Measurements from ENCODE around the gene POSTN. TPM values are rescaled to one million over a fixed set of nuclear protein-coding genes. Genes with fewer than 3 reads are reported as not detected.

The POSTN gene
- total and polyA plus RNA-seq, 4 experiments from 2014 or later: not detected

DNA sequence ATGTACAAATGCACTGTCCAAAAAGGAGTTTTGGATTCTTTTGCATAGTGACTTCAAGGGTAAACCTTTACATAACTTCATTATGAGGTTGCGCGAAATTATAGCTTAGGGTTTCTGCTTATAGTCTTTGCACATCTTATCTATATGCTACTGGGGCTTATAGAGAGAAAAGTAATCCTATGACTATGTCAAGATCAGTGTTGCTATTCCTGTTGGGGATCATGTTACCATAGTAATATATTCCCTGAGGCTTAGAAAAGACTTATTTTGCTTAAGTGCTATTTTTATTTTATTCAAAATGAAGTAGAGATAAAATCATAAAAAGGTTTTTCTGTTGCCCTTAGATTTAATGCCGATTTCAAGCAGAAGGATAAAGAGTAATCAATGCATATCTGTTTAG, 14.7 kb upstream of the POSTN start:
- no peak for DNase-seq
- Mint-ChIP-seq H3K27me3 (no peaks in the 10 kb centered on the region), H3K4me3 (no peak overlapping the region), H3K27ac (no peak overlapping the region), H3K4me1 (no peaks in the 10 kb centered on the region), H3K36me3 (no peaks in the 10 kb centered on the region), H3K9me3 (peaks cover 0 to 3% (median 0%) of the 10 kb centered on the region in 8 donors)
- Histone ChIP-seq H3K9me3 (ENCODE audit: control insufficient read depth in 1 of 2, low read length in 2 of 2) (no peaks in the 10 kb centered on the region), H3K27ac (ENCODE audit: low read depth, low read length) (no peak overlapping the region), H3K4me1 (ENCODE audit: insufficient read depth, low read length) (no peaks in the 10 kb centered on the region), H3K36me3 (ENCODE audit: insufficient read depth, low read length) (no peaks in the 10 kb centered on the region), H3K4me3 (ENCODE audit: low read length in 2 of 2) (no peak overlapping the region), H3K27me3 (ENCODE audit: insufficient read depth, low read length) (no peaks in the 10 kb centered on the region)
- intact Hi-C loops (cut with micrococcal nuclease): no loop called here
- ChIA-PET POLR2A (ENCODE audit: partially characterized antibody) (no interaction called here), CTCF (ENCODE audit: partially characterized antibody) (no interaction called here)

DNA sequence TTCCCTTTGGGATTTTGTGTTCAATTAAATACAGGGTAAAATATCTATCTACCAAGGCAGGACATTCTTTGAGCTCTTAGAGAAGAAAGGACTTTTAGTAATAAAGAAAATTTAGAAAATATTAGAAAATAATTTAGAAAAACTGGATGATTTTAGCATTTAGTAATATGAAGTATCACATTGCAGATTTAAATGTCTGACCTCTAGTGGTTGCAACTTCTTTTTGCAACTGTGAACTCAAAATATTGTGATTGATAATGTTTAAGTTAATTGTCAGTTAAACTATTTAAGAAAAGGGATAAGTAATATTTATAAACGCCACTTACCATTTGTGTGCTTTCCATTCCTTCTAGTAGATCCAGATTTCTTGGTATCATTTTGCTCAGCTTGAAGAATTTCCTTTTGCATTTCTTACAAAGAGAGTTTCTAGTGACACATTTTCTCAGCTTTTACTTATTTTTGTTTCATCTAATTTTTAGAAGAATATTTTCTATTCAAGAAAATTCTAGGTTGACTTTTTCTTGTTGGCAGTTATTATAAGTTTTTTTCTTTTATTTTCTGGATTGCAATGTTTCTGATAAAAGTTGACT, 10.3 kb upstream of the POSTN start:
- DNase-seq: no peak
- intact Hi-C loops (cut with micrococcal nuclease): no loop called here
- no peaks in the 10 kb centered on the region for H3K9me3 ChIP-seq (ENCODE audit: control insufficient read depth in 1 of 2, low read length in 2 of 2)
- Mint-ChIP-seq H3K27me3 (no peaks in the 10 kb centered on the region), H3K4me1 (no peaks in the 10 kb centered on the region), H3K27ac (no peak overlapping the region), H3K36me3 (no peaks in the 10 kb centered on the region), H3K4me3 (no peak overlapping the region), H3K9me3 (peaks cover 0 to 7% (median 3%) of the 10 kb centered on the region in 8 donors)
- H3K36me3 ChIP-seq (ENCODE audit: insufficient read depth, low read length): no peaks in the 10 kb centered on the region
- H3K27ac ChIP-seq (ENCODE audit: low read depth, low read length): no peak overlapping the region
- CTCF ChIA-PET (ENCODE audit: partially characterized antibody): no interaction called here
- H3K4me3 ChIP-seq (ENCODE audit: low read length in 2 of 2): no peak overlapping the region
- POLR2A ChIA-PET (ENCODE audit: partially characterized antibody): no interaction called here
- H3K27me3 ChIP-seq (ENCODE audit: insufficient read depth, low read length): no peaks in the 10 kb centered on the region
- no peaks in the 10 kb centered on the region for H3K4me1 ChIP-seq (ENCODE audit: insufficient read depth, low read length)

DNA sequence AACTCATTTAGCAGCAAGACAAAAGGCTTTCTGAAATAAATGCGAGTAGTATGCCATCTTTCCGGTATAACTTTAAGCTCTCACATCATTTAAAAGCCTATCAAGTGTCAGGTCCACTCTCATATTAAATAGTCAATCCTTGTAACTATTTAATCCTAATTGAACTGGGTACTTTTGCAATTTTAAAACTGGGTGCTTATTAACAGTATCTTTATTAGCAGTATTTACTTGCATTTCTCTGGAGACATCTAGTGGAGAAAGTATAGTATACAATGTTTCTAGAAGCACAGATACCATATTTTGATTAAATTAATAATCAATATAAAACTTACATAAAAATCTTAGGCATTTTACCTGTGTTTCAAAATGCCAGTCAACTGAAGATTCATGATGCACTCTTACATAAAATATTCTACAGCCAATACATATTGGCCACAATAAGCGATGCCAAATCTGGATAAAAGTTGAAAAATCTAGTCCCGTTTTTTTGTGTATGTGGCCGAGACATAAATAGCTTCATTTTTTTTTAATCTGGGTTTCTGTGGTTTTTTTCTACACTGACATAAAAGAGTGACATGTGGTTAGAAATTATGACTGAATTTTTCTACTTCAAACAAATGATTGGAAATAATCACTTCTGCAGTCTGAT, 4.3 kb upstream of the POSTN start:
- ChIA-PET POLR2A (ENCODE audit: partially characterized antibody) (no interaction called here), CTCF (ENCODE audit: partially characterized antibody) (no interaction called here)
- no peaks in the 10 kb centered on the region for H3K27me3 Mint-ChIP-seq
- intact Hi-C loops (cut with micrococcal nuclease): no loop called here
- no peaks in the 10 kb centered on the region for H3K36me3 Mint-ChIP-seq
- H3K4me1 ChIP-seq (ENCODE audit: insufficient read depth, low read length): no peaks in the 10 kb centered on the region
- no peaks in the 10 kb centered on the region for H3K27me3 ChIP-seq (ENCODE audit: insufficient read depth, low read length)
- DNase-seq: no peak
- H3K27ac Mint-ChIP-seq: no peak overlapping the region
- H3K27ac ChIP-seq (ENCODE audit: low read depth, low read length): no peak overlapping the region
- H3K9me3 ChIP-seq (ENCODE audit: control insufficient read depth in 1 of 2, low read length in 2 of 2): no peaks in the 10 kb centered on the region
- no peak overlapping the region for H3K4me3 Mint-ChIP-seq
- H3K4me3 ChIP-seq (ENCODE audit: low read length in 2 of 2): no peak overlapping the region
- H3K4me1 Mint-ChIP-seq: no peaks in the 10 kb centered on the region
- H3K9me3 Mint-ChIP-seq: peaks cover 0 to 5% (median 3%) of the 10 kb centered on the region in 8 donors
- H3K36me3 ChIP-seq (ENCODE audit: insufficient read depth, low read length): no peaks in the 10 kb centered on the region

DNA sequence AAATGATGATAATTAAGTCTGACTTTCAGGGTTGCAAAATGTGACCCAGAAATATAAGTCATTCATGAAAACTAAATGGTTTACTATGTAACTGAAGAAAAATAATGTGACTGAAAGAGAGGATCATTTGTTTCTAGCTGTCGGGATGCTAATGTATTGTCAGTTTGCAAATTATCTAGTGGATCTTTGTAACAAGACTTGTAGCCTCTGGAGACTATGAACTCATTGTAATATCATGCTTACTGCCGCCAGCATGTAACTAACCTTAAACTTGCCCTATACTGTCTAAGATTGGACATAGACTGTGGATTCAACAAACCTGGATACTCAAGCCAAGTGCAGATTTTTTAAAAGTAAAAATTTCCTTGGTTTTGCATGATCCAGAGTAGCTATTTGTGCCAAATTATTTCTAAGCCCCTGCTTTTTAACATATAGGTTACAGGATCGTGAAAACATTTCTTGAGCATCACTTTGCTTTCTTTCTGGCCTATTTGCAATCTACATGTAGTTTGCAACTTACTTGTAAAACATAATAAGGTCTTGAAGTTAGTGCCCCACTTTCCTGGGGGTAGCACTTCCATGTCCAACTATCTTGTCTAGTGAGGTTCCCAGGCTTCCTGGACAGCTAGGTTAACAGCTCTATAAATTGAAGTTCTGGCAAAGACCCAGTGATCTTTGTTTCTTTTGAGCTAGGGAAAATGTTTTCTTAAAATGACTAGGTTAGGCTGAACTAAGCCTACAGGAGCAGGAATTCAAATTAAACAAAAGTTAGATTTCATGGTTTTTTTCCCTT, 3.3 kb upstream of the POSTN start:
- POLR2A ChIA-PET (ENCODE audit: partially characterized antibody): no interaction called here
- no peaks in the 10 kb centered on the region for H3K36me3 Mint-ChIP-seq
- H3K9me3 Mint-ChIP-seq: peaks cover 0 to 4% (median under 1%) of the 10 kb centered on the region in 8 donors
- CTCF ChIA-PET (ENCODE audit: partially characterized antibody): no interaction called here
- no peak for DNase-seq
- H3K27me3 ChIP-seq (ENCODE audit: insufficient read depth, low read length): no peaks in the 10 kb centered on the region
- H3K27ac ChIP-seq (ENCODE audit: low read depth, low read length): no peak overlapping the region
- no peak overlapping the region for H3K4me3 Mint-ChIP-seq
- H3K4me1 ChIP-seq (ENCODE audit: insufficient read depth, low read length): no peaks in the 10 kb centered on the region
- H3K27ac Mint-ChIP-seq: no peak overlapping the region
- intact Hi-C loops (cut with micrococcal nuclease): no loop called here
- no peaks in the 10 kb centered on the region for H3K36me3 ChIP-seq (ENCODE audit: insufficient read depth, low read length)
- H3K9me3 ChIP-seq (ENCODE audit: control insufficient read depth in 1 of 2, low read length in 2 of 2): no peaks in the 10 kb centered on the region
- no peaks in the 10 kb centered on the region for H3K4me1 Mint-ChIP-seq
- no peaks in the 10 kb centered on the region for H3K27me3 Mint-ChIP-seq
- no peak overlapping the region for H3K4me3 ChIP-seq (ENCODE audit: low read length in 2 of 2)

DNA sequence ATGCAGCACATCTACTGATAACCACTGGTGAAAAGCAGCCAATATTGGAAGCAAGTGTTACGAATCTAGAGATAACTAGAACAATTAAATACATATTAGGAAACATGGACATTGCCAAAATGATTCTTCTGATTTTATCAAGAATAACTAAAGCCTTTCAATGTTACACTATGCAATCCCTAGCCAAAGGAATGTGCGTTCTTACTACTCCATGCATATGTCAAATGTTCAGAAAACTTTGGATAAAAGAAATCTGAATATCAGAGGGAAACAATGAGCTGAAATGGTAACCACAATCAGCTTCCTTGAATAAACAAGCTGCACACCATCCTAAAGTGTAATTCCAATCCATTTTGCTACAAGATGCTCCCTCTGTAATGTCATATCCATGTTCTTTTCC, 951 bp upstream of the POSTN start:
- H3K36me3 Mint-ChIP-seq: no peaks in the 10 kb centered on the region
- CTCF ChIA-PET (ENCODE audit: partially characterized antibody): no interaction called here
- POLR2A ChIA-PET (ENCODE audit: partially characterized antibody): no interaction called here

DNA sequence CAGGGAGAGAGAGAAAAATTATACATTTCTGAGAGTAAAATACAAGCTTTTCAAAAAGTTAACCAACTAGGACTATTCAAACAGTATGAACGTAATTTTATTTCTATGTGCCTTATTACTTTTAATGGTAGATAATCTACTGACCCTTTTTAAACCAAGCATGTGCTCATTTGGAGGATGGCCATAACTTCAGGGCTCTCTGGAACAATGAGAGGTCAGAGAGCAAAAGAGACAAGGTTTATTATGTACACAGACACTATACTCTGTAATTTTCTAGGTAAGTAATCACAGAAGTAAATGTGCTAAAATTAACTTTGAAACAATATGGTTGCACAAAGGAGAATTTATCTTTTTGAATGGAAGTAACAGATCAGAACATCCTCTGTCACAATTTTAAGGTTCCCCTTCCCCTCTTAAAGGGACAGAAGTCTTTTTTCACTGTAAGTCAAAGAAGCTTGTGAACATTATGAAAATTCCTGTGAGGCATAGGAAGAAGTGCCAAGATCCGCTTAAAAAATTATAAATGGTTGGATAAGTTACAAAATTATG, 1.0 kb downstream of the POSTN start:
- Histone ChIP-seq H3K36me3 (ENCODE audit: insufficient read depth, low read length) (no peaks in the 10 kb centered on the region), H3K9me3 (ENCODE audit: control insufficient read depth in 1 of 2, low read length in 2 of 2) (no peaks in the 10 kb centered on the region), H3K4me3 (ENCODE audit: low read length in 2 of 2) (no peak overlapping the region), H3K27me3 (ENCODE audit: insufficient read depth, low read length) (no peaks in the 10 kb centered on the region), H3K27ac (ENCODE audit: low read depth, low read length) (no peak overlapping the region), H3K4me1 (ENCODE audit: insufficient read depth, low read length) (no peaks in the 10 kb centered on the region)
- intact Hi-C loops (cut with micrococcal nuclease): no loop called here
- Mint-ChIP-seq H3K27ac (no peak overlapping the region), H3K4me1 (no peaks in the 10 kb centered on the region), H3K27me3 (no peaks in the 10 kb centered on the region), H3K4me3 (no peak overlapping the region), H3K9me3 (no peaks in the 10 kb centered on the region), H3K36me3 (no peaks in the 10 kb centered on the region)
- ChIA-PET CTCF (ENCODE audit: partially characterized antibody) (no interaction called here), POLR2A (ENCODE audit: partially characterized antibody) (no interaction called here)
- no peak for DNase-seq

More for the DNA sequence above, 951 bp upstream of the POSTN start:
- intact Hi-C loops (cut with micrococcal nuclease): no loop called here
- Histone ChIP-seq H3K27ac (ENCODE audit: low read depth, low read length) (no peak overlapping the region), H3K27me3 (ENCODE audit: insufficient read depth, low read length) (no peaks in the 10 kb centered on the region), H3K9me3 (ENCODE audit: control insufficient read depth in 1 of 2, low read length in 2 of 2) (no peaks in the 10 kb centered on the region), H3K36me3 (ENCODE audit: insufficient read depth, low read length) (no peaks in the 10 kb centered on the region), H3K4me3 (ENCODE audit: low read length in 2 of 2) (no peak overlapping the region), H3K4me1 (ENCODE audit: insufficient read depth, low read length) (no peaks in the 10 kb centered on the region)
- DNase-seq: no peak
- H3K9me3 Mint-ChIP-seq: no peaks in the 10 kb centered on the region
- H3K4me1 Mint-ChIP-seq: no peaks in the 10 kb centered on the region
- H3K4me3 Mint-ChIP-seq: no peak overlapping the region
- H3K27ac Mint-ChIP-seq: no peak overlapping the region
- H3K27me3 Mint-ChIP-seq: no peaks in the 10 kb centered on the region

DNA sequence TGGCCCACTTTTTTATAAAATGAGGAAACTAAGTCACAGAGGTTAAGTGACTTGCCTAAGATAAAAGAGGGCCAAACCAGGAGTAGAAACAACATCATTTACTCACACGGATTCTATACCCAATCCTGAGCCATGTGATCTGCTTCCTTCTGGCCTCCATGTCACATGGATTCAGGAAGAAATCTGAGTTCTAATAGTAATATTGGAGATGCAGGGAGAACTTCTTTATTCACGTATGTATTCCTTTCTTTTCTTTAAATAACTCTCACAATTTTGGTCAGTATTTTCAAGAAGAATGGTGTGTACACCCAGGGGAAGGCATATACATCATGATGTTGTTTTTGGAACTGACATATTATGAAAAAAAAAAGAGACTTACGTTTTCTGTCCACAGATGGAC, 1.8 kb downstream of the POSTN start:
- no peak for DNase-seq
- Mint-ChIP-seq H3K27me3 (no peaks in the 10 kb centered on the region), H3K27ac (no peak overlapping the region), H3K4me3 (no peak overlapping the region), H3K36me3 (no peaks in the 10 kb centered on the region), H3K9me3 (no peaks in the 10 kb centered on the region), H3K4me1 (no peaks in the 10 kb centered on the region)
- Histone ChIP-seq H3K36me3 (ENCODE audit: insufficient read depth, low read length) (no peaks in the 10 kb centered on the region), H3K27me3 (ENCODE audit: insufficient read depth, low read length) (no peaks in the 10 kb centered on the region), H3K4me3 (ENCODE audit: low read length in 2 of 2) (no peak overlapping the region), H3K4me1 (ENCODE audit: insufficient read depth, low read length) (no peaks in the 10 kb centered on the region), H3K27ac (ENCODE audit: low read depth, low read length) (no peak overlapping the region), H3K9me3 (ENCODE audit: control insufficient read depth in 1 of 2, low read length in 2 of 2) (no peaks in the 10 kb centered on the region)
- POLR2A ChIA-PET (ENCODE audit: partially characterized antibody): no interaction called here
- intact Hi-C loops (cut with micrococcal nuclease): no loop called here
- CTCF ChIA-PET (ENCODE audit: partially characterized antibody): no interaction called here

Measured in CD4-positive, alpha-beta memory T cell (primary cell).